AG09309 (cell line): ENCODE measurements around the gene TLX3.

Source experiments
- DNase-seq: peaks from one replicate; pipeline ENCODE4 v3.0.0-alpha.2; 2010; ENCODE audit warnings: low read depth
- H3K4me3 ChIP-seq: 2 replicates; pipeline ENCODE4 v1.5.1; 2011; ENCODE audit warnings: mild to moderate bottlenecking, low read depth, low read length, moderate library complexity; ENCODE audit not compliant: control insufficient read depth
- CTCF ChIP-seq: IDR thresholded peaks from 2 replicates; pipeline ENCODE4 v1.5.1; 2011; ENCODE audit warnings: mild to moderate bottlenecking, low read depth, low read length, inconsistent platforms; ENCODE audit not compliant: insufficient read depth, control insufficient read depth; ENCODE audit errors: missing control alignments

TLX3 gene

GRCh38 chr5:171299851-171300250 is 9.2 kb upstream of the TLX3 start:
- no peak for TF ChIP-seq CTCF
- H3K4me3 ChIP-seq, result no peak overlapping the region
- DNase-seq, result peak; percentile 13

GRCh38 chr5:171300358-171300757 is 8.7 kb upstream of the TLX3 start:
- no peak for DNase-seq
- TF ChIP-seq CTCF, result no peak

GRCh38 chr5:171306166-171306565 is 2.9 kb upstream of the TLX3 start:
- H3K4me3 ChIP-seq, result no peak overlapping the region
- no peak for TF ChIP-seq CTCF
- no peak for DNase-seq

More at GRCh38 chr5:171300358-171300757, 8.7 kb upstream of the TLX3 start:
- H3K4me3 ChIP-seq, result no peak overlapping the region

- no peak for TF ChIP-seq CTCF
- H3K4me3 ChIP-seq, result no peak overlapping the region
- no peak for DNase-seq
Measured at GRCh38 chr5:171306781-171307591, 2.1 kb upstream of the TLX3 start.

GRCh38 chr5:171307789-171308452 is 1.1 kb upstream of the TLX3 start:
- DNase-seq, result no peak
- no peak for TF ChIP-seq CTCF
- no peak overlapping the region for H3K4me3 ChIP-seq

- no peak for TF ChIP-seq CTCF
- no peak for DNase-seq
- H3K4me3 ChIP-seq, result no peak overlapping the region
Measured at GRCh38 chr5:171309276-171310211, 496 bp downstream of the TLX3 start.
